Renal pelvis (tissue), 4 donors: ENCODE results near the gene CERS6. TPM values are rescaled to one million over a fixed set of nuclear protein-coding genes. Genes with fewer than 3 reads are reported as not detected.

Experiments
- DNase-seq: peaks from one replicate; pipeline ENCODE4 v3.0.0-alpha.2; 2013
- polyA plus RNA-seq, 3 donors: library from polyadenylated mRNA; unstranded; fragments of 120-200 nt; gene quantifications; one replicate each; pipeline ENCODE4 v1.2.1, GENCODE V29; 2013; ENCODE audit not compliant: insufficient read length in 3 of 3

CERS6 gene
- polyA plus RNA-seq, 3 donors = 41.8 to 44.3 (median 43.9) TPM

- no peak for DNase-seq
Measured at GRCh38 chr2:168596881-168597655, 141.0 kb downstream of the CERS6 start.

- DNase-seq = no peak
Measured at GRCh38 chr2:168599738-168600137, 143.7 kb downstream of the CERS6 start.

DNA sequence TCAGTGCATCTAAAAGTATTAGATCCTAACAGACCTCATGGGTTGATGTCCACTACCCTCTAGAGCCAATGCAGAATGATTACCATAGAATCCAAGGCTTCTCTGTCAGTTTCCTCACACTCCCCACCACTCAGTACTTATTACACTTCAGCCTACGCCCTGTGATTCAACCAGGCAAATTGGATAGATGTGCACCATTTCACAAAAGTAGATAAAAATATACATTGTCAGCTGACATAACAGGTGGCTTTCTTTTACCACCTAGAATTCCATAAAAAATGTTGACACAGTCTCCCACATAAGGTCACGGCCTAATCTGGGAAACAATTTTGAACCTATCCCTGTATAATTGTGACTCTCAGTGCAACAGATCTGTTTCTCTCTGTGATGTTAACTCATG lies 144.9 kb downstream of the CERS6 start:
- DNase-seq = no peak

- no peak for DNase-seq
Measured at GRCh38 chr2:168601741-168602140, 145.7 kb downstream of the CERS6 start.

GRCh38 chr2:168602379-168602778 lies 146.3 kb downstream of the CERS6 start:
- DNase-seq = no peak

DNA sequence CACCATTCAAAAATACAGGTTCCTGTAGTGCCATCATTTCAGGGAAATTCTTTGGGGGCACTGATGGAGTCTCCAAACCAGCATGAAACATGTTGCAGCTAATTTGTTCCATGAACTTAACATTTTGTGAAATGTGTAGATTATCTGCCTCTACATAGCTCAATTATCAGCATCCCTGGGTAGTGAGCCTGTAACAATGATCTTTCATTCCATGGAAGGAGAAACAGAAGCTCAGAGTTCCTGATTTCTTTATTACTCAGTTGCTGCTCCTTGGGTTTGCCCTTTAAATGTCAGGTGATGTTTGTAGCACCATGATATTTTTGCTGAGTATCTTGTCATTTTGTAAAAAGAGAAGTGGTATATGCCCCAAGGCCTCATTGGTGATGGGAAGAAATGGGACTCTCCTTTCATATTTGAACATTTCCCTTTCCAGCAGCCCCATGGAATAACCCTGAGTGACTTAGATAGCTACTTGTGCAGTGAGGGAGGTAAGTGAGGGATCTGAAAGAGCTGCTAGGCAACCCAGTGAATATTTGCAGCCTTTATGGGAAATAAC lies 146.9 kb downstream of the CERS6 start:
- DNase-seq = no peak

DNA sequence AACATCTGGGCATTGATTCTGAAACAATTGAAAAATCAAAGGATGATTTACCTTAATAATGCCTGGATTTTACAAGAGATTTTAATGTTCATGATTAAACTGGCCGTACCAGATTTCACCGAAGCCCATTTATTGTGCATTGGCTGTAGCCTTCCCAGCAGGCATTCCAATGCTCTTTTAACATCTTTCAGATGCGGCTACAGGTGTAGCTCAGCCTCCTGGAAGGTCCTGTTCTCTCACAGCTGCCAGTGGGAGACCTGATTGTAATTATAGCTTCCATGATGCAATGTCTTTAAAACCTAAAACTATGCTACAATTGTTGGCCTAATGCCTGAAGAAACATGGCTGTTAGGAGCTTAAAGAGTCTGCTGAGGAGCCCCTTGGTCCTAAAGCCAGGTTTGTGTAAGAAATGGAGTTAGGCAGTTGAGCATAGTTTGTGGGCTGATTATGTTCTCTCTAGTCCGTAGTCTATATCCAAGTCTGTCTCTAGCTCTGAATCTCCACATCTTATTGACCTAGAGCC lies 147.4 kb downstream of the CERS6 start:
- DNase-seq = no peak

GRCh38 chr2:168604252-168604651 lies 148.2 kb downstream of the CERS6 start:
- no peak for DNase-seq

DNA sequence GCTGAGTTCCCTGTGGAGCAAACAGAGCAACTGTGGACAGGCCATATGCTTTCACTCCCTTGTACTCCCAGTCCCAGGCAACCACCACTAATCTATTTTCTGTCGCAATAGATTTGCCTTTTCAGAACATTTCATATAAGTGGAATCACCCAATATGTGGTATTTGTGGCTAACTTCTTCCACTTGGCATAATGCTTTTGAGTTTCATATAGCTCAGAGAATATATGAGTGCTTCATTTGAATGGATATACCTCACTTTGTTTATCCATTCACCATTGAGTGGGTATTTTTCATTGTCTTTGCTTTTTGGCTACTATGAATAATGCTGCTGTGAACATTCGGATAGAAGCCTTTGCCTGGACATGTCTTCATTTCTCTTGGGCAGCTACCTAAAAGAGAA lies 151.9 kb downstream of the CERS6 start:
- no peak for DNase-seq

GRCh38 chr2:168608796-168609195 lies 152.7 kb downstream of the CERS6 start:
- DNase-seq = no peak

DNA sequence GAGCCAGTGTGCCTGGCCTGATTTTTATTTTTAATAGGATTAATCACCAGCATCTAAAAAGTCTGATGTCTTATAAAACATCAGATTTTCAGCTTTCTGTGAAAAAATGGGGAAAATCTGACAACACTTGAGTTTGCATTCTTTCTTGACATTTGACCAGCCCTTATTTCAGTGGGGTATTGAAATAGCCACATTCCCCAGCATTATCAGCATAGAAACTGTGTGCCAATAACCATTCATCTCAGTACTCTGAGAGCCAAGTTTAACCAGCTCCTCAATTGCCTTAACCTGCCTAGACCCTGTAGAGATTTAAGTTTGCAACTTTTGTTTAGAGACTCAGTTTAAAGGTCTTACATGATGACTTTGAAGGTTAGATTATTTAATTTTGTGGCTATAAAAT lies 155.0 kb downstream of the CERS6 start:
- no peak for DNase-seq

DNA sequence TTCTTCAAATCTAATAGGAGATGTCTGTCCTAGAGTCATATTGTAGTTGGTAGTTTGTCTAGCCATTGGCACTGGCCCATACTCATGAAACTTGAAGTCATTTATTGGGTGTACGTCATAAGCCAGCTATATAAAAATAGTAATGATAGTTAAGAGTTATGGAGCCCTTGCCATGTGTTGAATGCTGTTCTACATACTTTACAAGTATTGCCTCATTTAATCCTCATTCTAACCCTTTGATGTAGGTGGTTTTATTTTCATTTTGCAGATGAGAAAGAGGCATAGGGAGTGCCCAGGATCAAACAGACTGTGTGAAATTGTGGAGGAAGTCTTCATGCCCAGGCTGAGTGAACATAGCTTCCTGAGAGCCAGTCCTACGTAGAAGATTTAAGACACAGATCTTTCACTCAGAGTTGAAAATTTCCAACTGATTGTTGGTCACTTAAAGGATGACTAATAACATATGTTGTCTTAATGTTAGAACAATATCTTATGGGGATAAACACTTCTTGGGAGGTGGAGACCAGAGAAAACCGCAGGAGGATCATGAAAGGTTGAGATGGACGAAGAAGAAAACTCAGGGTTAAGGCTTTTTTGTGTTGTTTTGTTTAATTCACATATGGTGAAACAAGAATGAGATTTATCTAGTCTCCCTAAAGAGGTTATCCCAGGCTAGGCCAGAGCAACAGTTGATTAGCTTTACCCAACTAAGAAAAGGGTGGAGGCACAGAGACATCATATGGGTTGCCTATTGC lies 156.0 kb downstream of the CERS6 start:
- DNase-seq = no peak

- DNase-seq = no peak
Measured at GRCh38 chr2:168612719-168613118, 156.6 kb downstream of the CERS6 start.

DNA sequence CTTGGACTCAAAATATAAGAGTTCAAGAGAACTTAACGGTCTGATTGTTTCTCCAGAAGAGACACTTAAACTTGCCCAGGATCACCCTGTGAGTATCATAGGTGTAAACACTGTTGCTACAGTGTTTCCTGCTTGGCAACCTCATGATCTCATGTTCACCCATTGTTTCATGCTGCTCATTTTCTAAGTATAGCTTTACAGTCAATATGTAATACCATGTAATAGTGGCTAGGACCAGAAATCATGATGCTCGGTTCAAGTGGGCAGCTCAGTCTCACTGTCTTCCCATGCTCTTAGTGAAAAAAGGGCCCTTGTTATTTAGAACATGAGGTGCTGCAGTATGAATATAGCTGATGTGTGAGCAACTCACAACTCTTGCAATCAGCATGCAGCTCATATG lies 157.5 kb downstream of the CERS6 start:
- DNase-seq = no peak

DNA sequence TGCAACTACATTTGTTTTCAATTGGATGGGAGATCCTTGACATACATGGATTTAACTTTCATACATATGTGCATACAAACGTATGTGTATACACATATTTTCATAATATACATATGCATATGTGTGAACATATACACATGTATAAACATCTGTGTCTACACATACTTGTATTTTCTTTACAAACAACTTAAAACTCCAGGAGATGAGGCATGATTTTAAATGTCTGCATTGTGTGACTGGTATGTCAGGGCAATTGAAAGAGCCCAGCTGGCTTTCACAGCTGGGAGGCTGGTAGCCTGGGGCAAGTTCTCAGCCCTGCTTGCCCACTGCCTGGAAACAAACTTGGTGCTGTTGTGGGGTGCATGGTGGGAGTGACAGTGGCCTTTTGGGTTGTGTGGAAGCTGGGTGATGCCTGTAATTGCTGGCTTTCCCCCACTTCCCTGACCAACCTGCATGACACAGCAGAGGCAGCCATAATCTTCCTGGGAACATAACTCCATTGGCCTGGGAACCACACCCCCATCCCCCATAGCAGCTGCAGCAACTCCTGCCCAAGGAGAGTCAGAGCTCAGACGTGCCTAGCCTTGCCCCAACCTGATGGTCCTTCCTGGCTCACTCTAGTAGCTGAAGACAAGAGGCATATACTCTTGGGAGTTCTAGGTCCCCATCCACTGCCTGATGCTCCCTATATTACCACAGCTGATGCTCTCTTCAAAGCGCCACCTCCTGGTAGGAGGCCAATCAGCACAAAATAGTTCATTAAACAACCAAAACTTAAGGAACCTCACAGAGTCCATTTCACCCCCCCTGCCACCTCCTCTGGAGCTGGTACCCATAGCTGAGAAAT lies 158.3 kb downstream of the CERS6 start:
- DNase-seq = no peak

GRCh38 chr2:168620554-168620953 lies 164.5 kb downstream of the CERS6 start:
- DNase-seq = no peak

- DNase-seq = no peak
Measured at GRCh38 chr2:168622559-168622958, 166.5 kb downstream of the CERS6 start.

DNA sequence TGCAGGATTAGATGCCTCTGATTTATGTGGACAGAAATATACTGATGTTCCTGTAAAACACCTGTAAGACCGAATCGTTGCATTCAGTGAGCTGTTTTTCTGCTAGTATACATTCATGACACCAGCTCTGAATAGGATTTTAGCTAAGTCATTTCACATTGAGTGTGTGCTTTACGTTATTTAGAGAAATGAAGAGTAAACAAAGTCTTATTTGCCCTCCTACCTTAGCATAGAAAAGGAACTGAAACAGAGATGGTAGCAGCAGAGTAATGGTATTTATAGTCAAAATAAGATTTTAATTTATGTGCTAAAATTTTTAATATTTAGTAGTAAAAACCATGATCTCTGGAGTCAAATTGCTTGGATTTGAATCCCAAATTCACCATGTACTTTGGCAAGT lies 168.0 kb downstream of the CERS6 start:
- DNase-seq = no peak

DNA sequence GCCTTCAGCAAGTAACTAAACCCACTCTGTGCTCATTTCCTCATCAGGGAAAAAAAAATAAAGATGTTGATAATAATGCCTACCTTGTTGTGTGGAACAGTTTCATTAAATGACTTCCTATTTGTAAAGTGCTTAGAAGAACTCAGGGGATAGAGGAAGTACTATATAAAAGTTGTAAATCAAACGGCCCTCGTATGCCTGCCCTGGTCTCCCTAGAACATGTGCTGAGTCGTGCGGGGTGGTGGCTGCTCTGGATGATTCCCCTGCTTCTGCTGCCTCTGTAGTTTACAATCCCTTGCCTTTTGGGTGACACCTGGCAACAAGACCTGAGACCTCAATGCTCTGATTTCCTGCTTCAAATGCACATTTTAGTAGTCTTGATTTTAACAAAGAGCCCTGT lies 170.0 kb downstream of the CERS6 start:
- no peak for DNase-seq

DNA sequence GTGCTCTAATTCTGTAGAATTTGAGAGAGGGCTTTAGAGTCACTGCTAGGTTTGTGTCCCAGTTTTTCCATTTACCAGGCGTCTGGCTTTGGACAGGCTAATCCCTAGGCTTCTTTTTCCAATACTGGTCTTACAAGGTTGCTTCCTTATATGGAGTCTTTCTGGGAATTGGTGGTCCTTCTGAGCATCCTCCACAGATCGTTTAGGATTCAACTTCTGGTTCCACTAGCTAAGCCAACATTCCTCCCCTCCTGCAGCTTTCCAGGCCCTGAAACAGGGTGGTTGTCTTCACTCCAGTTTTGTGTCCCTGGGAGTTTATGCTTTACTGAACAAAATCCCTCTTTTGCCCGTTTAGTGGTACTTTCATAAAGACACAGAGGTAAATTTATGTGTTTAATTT lies 170.6 kb downstream of the CERS6 start:
- DNase-seq = no peak

DNA sequence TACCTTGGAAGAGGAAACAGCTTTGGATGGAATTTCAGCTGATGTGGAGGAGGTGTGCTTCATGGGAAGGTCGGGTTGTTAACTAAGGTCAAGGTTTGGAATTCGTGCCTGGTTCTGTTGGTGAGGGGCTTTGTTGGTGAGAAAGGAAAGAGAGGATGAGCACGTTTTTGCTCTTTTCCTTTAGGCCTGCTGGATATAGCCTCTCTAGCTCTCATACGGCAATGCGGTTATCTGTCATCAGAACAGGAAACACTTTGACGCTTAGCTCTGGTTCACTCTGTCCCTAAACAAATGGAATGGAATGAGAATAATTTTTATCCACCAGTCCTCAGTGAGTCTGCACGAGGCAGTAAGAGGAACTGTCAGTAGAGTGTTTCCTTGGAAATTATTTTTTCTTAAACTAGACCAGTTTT lies 176.6 kb downstream of the CERS6 start:
- peak; percentile 51 for DNase-seq

GRCh38 chr2:168633200-168633599 lies 177.1 kb downstream of the CERS6 start:
- DNase-seq = no peak
